Measurements from ENCODE around the gene PSMD3. TPM values are rescaled to one million over a fixed set of nuclear protein-coding genes. Genes with fewer than 3 reads are reported as not detected.
A peak's percentile ranks its signal among the peaks of the same experiment; 100 is the strongest.

The PSMD3 gene
- total and polyA plus RNA-seq, 3 donors from 2014 or later = 112 to 129 (median 128) TPM

DNA sequence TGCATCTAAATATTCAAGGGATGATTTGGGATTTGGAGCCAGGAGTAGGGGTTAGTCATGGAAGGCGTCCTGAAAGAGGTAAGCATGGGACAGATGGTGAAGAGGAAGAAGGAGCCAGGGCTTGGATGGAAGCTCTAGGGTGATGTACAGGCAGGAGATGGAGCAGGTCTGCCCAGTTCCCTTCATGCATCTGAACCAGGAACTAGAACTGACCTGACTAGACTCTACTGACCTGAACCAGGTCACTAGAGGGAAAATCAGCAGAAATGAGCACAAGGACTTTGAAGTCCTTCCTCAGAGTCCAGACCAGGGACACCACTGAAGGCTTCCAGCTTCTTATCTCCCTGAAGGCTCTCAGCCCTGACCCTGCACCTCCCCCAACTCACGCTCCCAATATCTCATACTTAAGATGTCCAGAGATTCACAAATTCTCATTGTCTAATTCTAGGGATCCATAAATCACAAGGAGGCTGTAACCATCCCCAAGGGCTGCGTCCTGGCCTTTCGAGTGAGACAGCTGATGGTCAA lies 9.5 kb upstream of the PSMD3 start:
- WGBS, 2 donors = 72 to 81% methylated on average over 4 of the region's 4 CpGs
- no peak overlapping the region for H3K27ac ChIP-seq
- no peaks in the 10 kb centered on the region for H3K9me3 ChIP-seq
- H3K36me3 ChIP-seq (ENCODE audit: low read depth, missing control alignments) = no peaks in the 10 kb centered on the region
- no peak overlapping the region for H3K4me3 ChIP-seq
- no peak for DNase-seq
- no peaks in the 10 kb centered on the region for H3K4me1 ChIP-seq
- no peak for TF ChIP-seq POLR2A (IDR thresholded peaks at IDR 0.05)
- H3K27me3 ChIP-seq = no peaks in the 10 kb centered on the region
- intact Hi-C loops (cut with DNase I; ENCODE audit: low total_unique reads) = no loop called here

DNA sequence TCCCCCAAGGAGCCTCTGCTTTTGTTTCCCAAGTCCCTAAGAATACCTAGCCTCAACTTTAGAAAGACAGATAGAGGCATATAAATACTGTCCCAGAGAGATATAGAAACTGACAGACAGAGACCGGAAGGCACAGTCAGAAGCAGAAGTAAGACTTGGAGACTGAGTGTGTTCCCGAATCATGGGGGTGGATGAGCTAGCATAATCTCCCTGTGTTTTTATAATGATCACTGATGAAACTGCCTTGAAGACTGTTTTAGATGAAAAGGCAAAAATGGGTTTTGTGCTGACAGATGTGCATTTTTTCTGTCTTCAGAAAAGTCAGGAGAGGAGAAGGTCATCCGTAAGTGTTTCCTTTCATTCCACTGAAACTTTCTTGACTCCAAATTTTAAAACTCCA lies 8.3 kb upstream of the PSMD3 start:
- no peak for DNase-seq
- TF ChIP-seq, protein P1, sequence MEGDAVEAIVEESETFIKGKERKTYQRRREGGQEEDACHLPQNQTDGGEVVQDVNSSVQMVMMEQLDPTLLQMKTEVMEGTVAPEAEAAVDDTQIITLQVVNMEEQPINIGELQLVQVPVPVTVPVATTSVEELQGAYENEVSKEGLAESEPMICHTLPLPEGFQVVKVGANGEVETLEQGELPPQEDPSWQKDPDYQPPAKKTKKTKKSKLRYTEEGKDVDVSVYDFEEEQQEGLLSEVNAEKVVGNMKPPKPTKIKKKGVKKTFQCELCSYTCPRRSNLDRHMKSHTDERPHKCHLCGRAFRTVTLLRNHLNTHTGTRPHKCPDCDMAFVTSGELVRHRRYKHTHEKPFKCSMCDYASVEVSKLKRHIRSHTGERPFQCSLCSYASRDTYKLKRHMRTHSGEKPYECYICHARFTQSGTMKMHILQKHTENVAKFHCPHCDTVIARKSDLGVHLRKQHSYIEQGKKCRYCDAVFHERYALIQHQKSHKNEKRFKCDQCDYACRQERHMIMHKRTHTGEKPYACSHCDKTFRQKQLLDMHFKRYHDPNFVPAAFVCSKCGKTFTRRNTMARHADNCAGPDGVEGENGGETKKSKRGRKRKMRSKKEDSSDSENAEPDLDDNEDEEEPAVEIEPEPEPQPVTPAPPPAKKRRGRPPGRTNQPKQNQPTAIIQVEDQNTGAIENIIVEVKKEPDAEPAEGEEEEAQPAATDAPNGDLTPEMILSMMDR (IDR thresholded peaks at IDR 0.05) = no peak
- Histone ChIP-seq H3K4me1 (no peaks in the 10 kb centered on the region), H3K27ac (no peak overlapping the region), H3K4me3 (no peak overlapping the region), H3K36me3 (ENCODE audit: low read depth, missing control alignments) (no peaks in the 10 kb centered on the region), H3K9me3 (no peaks in the 10 kb centered on the region), H3K27me3 (no peaks in the 10 kb centered on the region)
- WGBS, 2 donors = 23 to 28% methylated on average over 3 of the region's 3 CpGs
- intact Hi-C loops (cut with DNase I; ENCODE audit: low total_unique reads) = no loop called here

- TF ChIP-seq, protein P1 (IDR thresholded peaks at IDR 0.05) = no peak
- TF ChIP-seq POLR2A (IDR thresholded peaks at IDR 0.05) = no peak
- intact Hi-C loops (cut with DNase I; ENCODE audit: low total_unique reads) = no loop called here
- WGBS, 2 donors = 93 to 100% methylated on average over 2 of the region's 2 CpGs
- Histone ChIP-seq H3K27me3 (no peaks in the 10 kb centered on the region), H3K27ac (no peak overlapping the region), H3K4me1 (no peaks in the 10 kb centered on the region), H3K36me3 (ENCODE audit: low read depth, missing control alignments) (no peaks in the 10 kb centered on the region), H3K4me3 (no peak overlapping the region), H3K9me3 (no peaks in the 10 kb centered on the region)
- no peak for DNase-seq
Observed at GRCh38 chr17:39973496-39973895, 7.1 kb upstream of the PSMD3 start.

GRCh38 chr17:39974433-39974832 lies 6.2 kb upstream of the PSMD3 start:
- H3K9me3 ChIP-seq = no peaks in the 10 kb centered on the region
- no peaks in the 10 kb centered on the region for H3K27me3 ChIP-seq
- H3K4me1 ChIP-seq = peaks cover 3% of the 10 kb centered on the region
- WGBS, 2 donors = 90 to 98% methylated on average over 5 of the region's 5 CpGs
- H3K4me3 ChIP-seq = no peak overlapping the region
- H3K36me3 ChIP-seq (ENCODE audit: low read depth, missing control alignments) = no peaks in the 10 kb centered on the region
- no peak for DNase-seq
- no peak for TF ChIP-seq POLR2A (IDR thresholded peaks at IDR 0.05)
- TF ChIP-seq, protein P1 (IDR thresholded peaks at IDR 0.05) = no peak
- no peak overlapping the region for H3K27ac ChIP-seq
- intact Hi-C loops (cut with DNase I; ENCODE audit: low total_unique reads) = no loop called here

GRCh38 chr17:39975801-39976200 lies 4.8 kb upstream of the PSMD3 start:
- intact Hi-C loops (cut with DNase I; ENCODE audit: low total_unique reads) = no loop called here
- 65 to 68% methylated on average over 4 of the region's 4 CpGs for WGBS, 2 donors
- Histone ChIP-seq H3K4me1 (peaks cover 5% of the 10 kb centered on the region), H3K4me3 (no peak overlapping the region), H3K27me3 (no peaks in the 10 kb centered on the region), H3K27ac (no peak overlapping the region), H3K9me3 (no peaks in the 10 kb centered on the region), H3K36me3 (ENCODE audit: low read depth, missing control alignments) (no peaks in the 10 kb centered on the region)
- no peak for DNase-seq
- TF ChIP-seq POLR2A (IDR thresholded peaks at IDR 0.05) = no peak

DNA sequence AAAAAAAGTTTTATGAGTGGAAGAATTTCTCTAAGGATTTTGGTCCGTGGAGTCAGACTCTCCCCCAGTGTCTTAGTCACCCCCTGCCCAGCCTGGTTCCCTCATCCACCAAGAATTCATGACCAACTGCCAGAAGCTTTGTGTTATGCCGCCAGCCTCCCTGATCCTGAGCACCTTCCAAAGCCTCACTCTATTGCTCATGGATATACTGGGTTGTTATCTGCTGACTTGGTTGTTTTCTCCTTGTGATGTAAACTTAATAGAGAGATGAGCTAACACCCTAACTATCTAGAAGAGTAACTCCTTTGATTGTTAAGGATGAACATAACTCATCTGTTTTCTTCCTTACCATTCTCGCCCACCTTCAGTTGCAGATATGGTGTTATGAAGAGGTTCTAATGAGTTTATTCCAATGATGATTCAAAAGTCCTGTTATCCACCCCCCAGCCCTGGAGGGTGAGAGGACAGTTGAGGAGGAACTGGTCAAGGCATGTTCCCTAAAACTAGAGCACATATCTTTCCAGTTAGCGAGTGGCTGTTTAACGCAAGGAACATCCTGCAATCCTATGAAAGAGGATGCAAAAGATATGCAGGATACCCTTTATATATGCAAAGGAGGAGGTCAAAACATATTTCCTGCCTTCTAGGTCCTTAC lies 1.5 kb upstream of the PSMD3 start:
- Histone ChIP-seq H3K9me3 (no peaks in the 10 kb centered on the region), H3K4me3 (no peak overlapping the region), H3K4me1 (peaks cover 16% of the 10 kb centered on the region), H3K36me3 (ENCODE audit: low read depth, missing control alignments) (no peaks in the 10 kb centered on the region), H3K27me3 (no peaks in the 10 kb centered on the region), H3K27ac (peak overlapping the region in 1 of 2 donors; percentile 91)
- intact Hi-C loops (cut with DNase I; ENCODE audit: low total_unique reads) = no loop called here
- WGBS, 2 donors = 71 to 80% methylated on average over 5 of the region's 5 CpGs
- TF ChIP-seq POLR2A (IDR thresholded peaks at IDR 0.05) = no peak
- TF ChIP-seq, protein P1 (IDR thresholded peaks at IDR 0.05) = no peak
- no peak for DNase-seq
